Measurements from ENCODE around the gene ITM2A. TPM values are rescaled to one million over a fixed set of nuclear protein-coding genes. Genes with fewer than 3 reads are reported as not detected.
A peak's percentile ranks its signal among the peaks of the same experiment; 100 is the strongest.

ITM2A gene
- total RNA-seq, 1 donor from 2014 or later: 5.8 TPM

GRCh38 chrX:79365591-79365990 lies 1.5 kb downstream of the ITM2A start:
- Mint-ChIP-seq H3K27me3 (ENCODE audit: unreplicated experiment) (no peaks in the 10 kb centered on the region), H3K27ac (ENCODE audit: unreplicated experiment) (no peak overlapping the region), H3K4me3 (ENCODE audit: unreplicated experiment) (peak overlapping the region; percentile 57), H3K4me1 (ENCODE audit: low read depth, unreplicated experiment) (peaks cover 6% of the 10 kb centered on the region), H3K9me3 (ENCODE audit: unreplicated experiment) (peaks cover 8% of the 10 kb centered on the region), H3K36me3 (ENCODE audit: unreplicated experiment) (no peaks in the 10 kb centered on the region)
- TF ChIP-seq, protein P1, sequence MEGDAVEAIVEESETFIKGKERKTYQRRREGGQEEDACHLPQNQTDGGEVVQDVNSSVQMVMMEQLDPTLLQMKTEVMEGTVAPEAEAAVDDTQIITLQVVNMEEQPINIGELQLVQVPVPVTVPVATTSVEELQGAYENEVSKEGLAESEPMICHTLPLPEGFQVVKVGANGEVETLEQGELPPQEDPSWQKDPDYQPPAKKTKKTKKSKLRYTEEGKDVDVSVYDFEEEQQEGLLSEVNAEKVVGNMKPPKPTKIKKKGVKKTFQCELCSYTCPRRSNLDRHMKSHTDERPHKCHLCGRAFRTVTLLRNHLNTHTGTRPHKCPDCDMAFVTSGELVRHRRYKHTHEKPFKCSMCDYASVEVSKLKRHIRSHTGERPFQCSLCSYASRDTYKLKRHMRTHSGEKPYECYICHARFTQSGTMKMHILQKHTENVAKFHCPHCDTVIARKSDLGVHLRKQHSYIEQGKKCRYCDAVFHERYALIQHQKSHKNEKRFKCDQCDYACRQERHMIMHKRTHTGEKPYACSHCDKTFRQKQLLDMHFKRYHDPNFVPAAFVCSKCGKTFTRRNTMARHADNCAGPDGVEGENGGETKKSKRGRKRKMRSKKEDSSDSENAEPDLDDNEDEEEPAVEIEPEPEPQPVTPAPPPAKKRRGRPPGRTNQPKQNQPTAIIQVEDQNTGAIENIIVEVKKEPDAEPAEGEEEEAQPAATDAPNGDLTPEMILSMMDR (IDR thresholded peaks at IDR 0.05; ENCODE audit: partially characterized antibody, unreplicated experiment): no peak
- no peak for DNase-seq

DNA sequence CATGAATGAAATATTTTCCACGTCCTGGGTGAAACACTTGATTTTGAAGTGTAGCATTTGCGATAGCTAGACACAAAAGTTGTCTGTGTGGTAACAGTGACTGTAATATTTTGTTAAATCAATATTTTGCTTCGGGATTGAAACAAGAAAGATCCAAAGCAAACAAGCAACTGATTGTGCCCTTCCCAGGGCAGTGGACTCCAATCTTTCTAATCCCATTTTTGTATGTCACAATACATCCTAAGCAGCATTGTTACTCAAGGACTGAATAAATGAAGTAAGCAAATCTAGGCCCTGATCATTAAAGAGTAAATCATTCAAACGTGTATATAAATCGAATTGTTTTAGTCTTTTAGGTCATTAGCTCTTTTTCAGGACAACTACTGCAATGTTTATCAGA lies 2.8 kb downstream of the ITM2A start:
- H3K27ac Mint-ChIP-seq (ENCODE audit: unreplicated experiment): no peak overlapping the region
- no peaks in the 10 kb centered on the region for H3K36me3 Mint-ChIP-seq (ENCODE audit: unreplicated experiment)
- H3K27me3 Mint-ChIP-seq (ENCODE audit: unreplicated experiment): no peaks in the 10 kb centered on the region
- no peak for DNase-seq
- no peak overlapping the region for H3K4me3 Mint-ChIP-seq (ENCODE audit: unreplicated experiment)
- TF ChIP-seq, protein P1 (IDR thresholded peaks at IDR 0.05; ENCODE audit: partially characterized antibody, unreplicated experiment): no peak
- peaks cover 8% of the 10 kb centered on the region for H3K9me3 Mint-ChIP-seq (ENCODE audit: unreplicated experiment)
- peaks cover 6% of the 10 kb centered on the region for H3K4me1 Mint-ChIP-seq (ENCODE audit: low read depth, unreplicated experiment)

- peaks cover 1% of the 10 kb centered on the region for H3K9me3 Mint-ChIP-seq (ENCODE audit: unreplicated experiment)
- TF ChIP-seq, protein P1 (IDR thresholded peaks at IDR 0.05; ENCODE audit: partially characterized antibody, unreplicated experiment): no peak
- DNase-seq: no peak
- no peak overlapping the region for H3K4me3 Mint-ChIP-seq (ENCODE audit: unreplicated experiment)
- peaks cover 2% of the 10 kb centered on the region for H3K4me1 Mint-ChIP-seq (ENCODE audit: low read depth, unreplicated experiment)
- H3K27me3 Mint-ChIP-seq (ENCODE audit: unreplicated experiment): no peaks in the 10 kb centered on the region
- no peaks in the 10 kb centered on the region for H3K36me3 Mint-ChIP-seq (ENCODE audit: unreplicated experiment)
- H3K27ac Mint-ChIP-seq (ENCODE audit: unreplicated experiment): no peak overlapping the region
Observed at GRCh38 chrX:79361192-79361870, 5.8 kb downstream of the ITM2A start.

- Mint-ChIP-seq H3K4me3 (ENCODE audit: unreplicated experiment) (no peak overlapping the region), H3K4me1 (ENCODE audit: low read depth, unreplicated experiment) (peaks cover 3% of the 10 kb centered on the region), H3K27me3 (ENCODE audit: unreplicated experiment) (no peaks in the 10 kb centered on the region), H3K27ac (ENCODE audit: unreplicated experiment) (no peak overlapping the region), H3K36me3 (ENCODE audit: unreplicated experiment) (no peaks in the 10 kb centered on the region), H3K9me3 (ENCODE audit: unreplicated experiment) (peaks cover 1% of the 10 kb centered on the region)
- TF ChIP-seq, protein P1 (IDR thresholded peaks at IDR 0.05; ENCODE audit: partially characterized antibody, unreplicated experiment): no peak
- DNase-seq: no peak
Observed at GRCh38 chrX:79336869-79337815, 30.0 kb downstream of the ITM2A start.

- Mint-ChIP-seq H3K27ac (ENCODE audit: unreplicated experiment) (no peak overlapping the region), H3K4me3 (ENCODE audit: unreplicated experiment) (no peak overlapping the region), H3K36me3 (ENCODE audit: unreplicated experiment) (no peaks in the 10 kb centered on the region), H3K9me3 (ENCODE audit: unreplicated experiment) (no peaks in the 10 kb centered on the region), H3K4me1 (ENCODE audit: low read depth, unreplicated experiment) (no peaks in the 10 kb centered on the region), H3K27me3 (ENCODE audit: unreplicated experiment) (no peaks in the 10 kb centered on the region)
- TF ChIP-seq, protein P1 (IDR thresholded peaks at IDR 0.05; ENCODE audit: partially characterized antibody, unreplicated experiment): no peak
- DNase-seq: no peak
Observed at GRCh38 chrX:79330022-79330421, 37.1 kb downstream of the ITM2A start.
